Measurements from ENCODE around the gene TERT. TPM values are rescaled to one million over a fixed set of nuclear protein-coding genes. Genes with fewer than 3 reads are reported as not detected.

The TERT gene
- total and polyA plus RNA-seq, 2 of the 8 experiments (the other 6 are each of a cell fraction or from before 2014, with no cell fraction given): 13.1 to 23.1 TPM

GRCh38 chr5:1262381-1262780 lies 32.5 kb downstream of the TERT start:
- no peaks in the 10 kb centered on the region for H3K23me2 ChIP-seq (ENCODE audit: low read depth, low read length)
- H2BK5ac ChIP-seq (ENCODE audit: low read depth, low read length): no peak overlapping the region
- no peak overlapping the region for H2BK15ac ChIP-seq (ENCODE audit: low read length)
- no peaks in the 10 kb centered on the region for H3K27me3 ChIP-seq (replicated peaks in 1 of 4; ENCODE audit: control insufficient read depth in 3 of 4, extremely low read depth in 1 of 4, insufficient read depth in 3 of 4, low read length in 3 of 4)
- H3K9me3 ChIP-seq (ENCODE audit: insufficient read depth in 2 of 2, low read depth in 1 of 2, low read length in 1 of 2): peaks cover 28 to 55% of the 10 kb centered on the region in 2 experiments
- H2AK5ac ChIP-seq (ENCODE audit: low read depth, low read length): no peak overlapping the region
- ChIA-PET CTCF (ENCODE audit: partially characterized antibody) (interaction anchor here (1.2 kb wide), 1 partner anchor 89 kb away, joined by 4 read pairs; no protein-coding TSS in a partner anchor), POLR2A (ENCODE audit: partially characterized antibody) (interaction anchor here (1.2 kb wide), 1 partner anchor 32 kb away, joined by 5 read pairs; the partner anchor contains the start of gene TERT)
- no peaks in the 10 kb centered on the region for H3K79me2 ChIP-seq (ENCODE audit: control insufficient read depth in 1 of 2, insufficient read depth in 2 of 2, low read length in 2 of 2)
- H2BK12ac ChIP-seq (ENCODE audit: low read depth, low read length): no peak overlapping the region
- H2BK120ac ChIP-seq (replicated peaks; ENCODE audit: low read depth, low read length): no peak overlapping the region
- H3K56ac ChIP-seq (replicated peaks; ENCODE audit: insufficient read length, low read depth, low read length): no peak overlapping the region
- no peak overlapping the region for H3K4ac ChIP-seq (replicated peaks; ENCODE audit: insufficient read length, low read depth, low read length)
- H3K4me2 ChIP-seq (ENCODE audit: insufficient read depth in 1 of 2, low read depth in 2 of 2, low read length in 2 of 2): no peak overlapping the region
- no peak overlapping the region for H3K18ac ChIP-seq (ENCODE audit: extremely low read depth, low read length)
- peaks cover 0 to 57% (median 12%) of the 10 kb centered on the region in 4 experiments; a peak in 6 of 8 replicates for H3K36me3 ChIP-seq (ENCODE audit: control insufficient read depth in 2 of 4, insufficient read depth in 4 of 4, low read length in 3 of 4)
- H4K20me1 ChIP-seq (replicated peaks in 1 of 2; ENCODE audit: control insufficient read depth in 1 of 2, insufficient read depth in 2 of 2, low read length in 2 of 2): peaks cover 0 to 5% of the 10 kb centered on the region in 2 experiments
- TF ChIP-seq RXRA (IDR thresholded peaks at IDR 0.05; ENCODE audit: insufficient read depth, low read depth, low read length) (no peak), CBX5 (IDR thresholded peaks at IDR 0.05; ENCODE audit: low read depth, low read length) (0 out of 2 replicates have a peak, but pooled peaks have one; percentile 33)
- no peak overlapping the region for H3K27ac ChIP-seq (ENCODE audit: low read depth, low read length)
- FAIRE-seq (no peak), DNase-seq (ENCODE audit: low read depth in 1 of 2, low spot score in 2 of 2) (no peak)
- no peak overlapping the region for H4K91ac ChIP-seq (replicated peaks; ENCODE audit: insufficient read length, low read length)
- no peak overlapping the region for H3K23ac ChIP-seq (ENCODE audit: insufficient read length)
- H3K9ac ChIP-seq (replicated peaks in 1 of 4; ENCODE audit: extremely low read depth in 1 of 4, low read depth in 3 of 4, low read length in 3 of 4): no peak overlapping the region
- no peaks in the 10 kb centered on the region for H3K79me1 ChIP-seq (ENCODE audit: low read depth, low read length)
- no peak overlapping the region for H3K14ac ChIP-seq (ENCODE audit: insufficient read length)
- no peak overlapping the region for H2AFZ ChIP-seq (ENCODE audit: low read length)
- no peak overlapping the region for H3K4me3 ChIP-seq (ENCODE audit: extremely low read depth in 1 of 4, insufficient read depth in 2 of 4, low read depth in 3 of 4, low read length in 4 of 4)
- no peak overlapping the region for H2BK20ac ChIP-seq (ENCODE audit: low read length)
- no peaks in the 10 kb centered on the region for H3K4me1 ChIP-seq (replicated peaks in 1 of 4; ENCODE audit: control insufficient read depth in 3 of 4, insufficient read depth in 4 of 4, low read length in 3 of 4)
- H4K5ac ChIP-seq (ENCODE audit: insufficient read length, low read depth, low read length): no peak overlapping the region
- WGBS, 2 experiments (ENCODE audit: extremely low coverage in 1 of 2, insufficient coverage in 1 of 2, insufficient read length in 1 of 2, insufficient replicate concordance in 2 of 2, low coverage in 1 of 2, low lambda C conversion rate in 2 of 2, missing lambda C conversion rate in 1 of 2): 100% methylated on average over 1 of the region's 1 CpG; no CpG with 5 or more reads in 1 of the 2 experiments
- H4K8ac ChIP-seq (ENCODE audit: extremely low read depth, insufficient read depth, low read length): no peak overlapping the region
